ENCODE results near the gene ABLIM3. TPM values are rescaled to one million over a fixed set of nuclear protein-coding genes. Genes with fewer than 3 reads are reported as not detected.
A peak's percentile ranks its signal among the peaks of the same experiment; 100 is the strongest.

The ABLIM3 gene
- total RNA-seq, 1 donor from 2014 or later = 3.7 TPM

DNA sequence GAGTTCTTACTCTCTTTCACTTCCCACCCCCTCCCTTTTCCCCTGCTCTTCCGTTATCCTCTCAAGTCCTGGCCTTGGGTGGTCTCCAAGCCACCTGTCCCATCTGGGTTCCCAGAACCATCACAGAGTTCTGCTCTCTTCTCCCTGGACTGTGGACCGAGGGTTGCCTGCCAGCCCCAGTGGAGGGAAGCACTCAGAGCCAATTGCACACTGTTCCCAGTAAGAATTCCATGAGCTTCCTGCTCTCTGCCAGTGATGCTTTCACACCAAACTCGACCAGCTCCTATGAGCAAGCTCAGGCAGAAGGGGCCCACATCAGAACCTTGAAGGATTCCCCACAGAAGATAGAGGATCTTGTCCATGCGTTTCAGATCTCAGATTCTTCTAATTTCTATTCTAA is 110.3 kb downstream of the ABLIM3 start:
- H3K4me3 ChIP-seq (ENCODE audit: low read depth, low read length) = no peak overlapping the region
- peaks cover 2% of the 10 kb centered on the region for H3K36me3 ChIP-seq (ENCODE audit: control insufficient read depth, insufficient read depth, low read length)
- FAIRE-seq (no peak), DNase-seq (ENCODE audit: low read depth) (no peak)
- no peaks in the 10 kb centered on the region for H3K27me3 ChIP-seq (ENCODE audit: control insufficient read depth, insufficient read depth, low read length)
- TF ChIP-seq, protein P1, sequence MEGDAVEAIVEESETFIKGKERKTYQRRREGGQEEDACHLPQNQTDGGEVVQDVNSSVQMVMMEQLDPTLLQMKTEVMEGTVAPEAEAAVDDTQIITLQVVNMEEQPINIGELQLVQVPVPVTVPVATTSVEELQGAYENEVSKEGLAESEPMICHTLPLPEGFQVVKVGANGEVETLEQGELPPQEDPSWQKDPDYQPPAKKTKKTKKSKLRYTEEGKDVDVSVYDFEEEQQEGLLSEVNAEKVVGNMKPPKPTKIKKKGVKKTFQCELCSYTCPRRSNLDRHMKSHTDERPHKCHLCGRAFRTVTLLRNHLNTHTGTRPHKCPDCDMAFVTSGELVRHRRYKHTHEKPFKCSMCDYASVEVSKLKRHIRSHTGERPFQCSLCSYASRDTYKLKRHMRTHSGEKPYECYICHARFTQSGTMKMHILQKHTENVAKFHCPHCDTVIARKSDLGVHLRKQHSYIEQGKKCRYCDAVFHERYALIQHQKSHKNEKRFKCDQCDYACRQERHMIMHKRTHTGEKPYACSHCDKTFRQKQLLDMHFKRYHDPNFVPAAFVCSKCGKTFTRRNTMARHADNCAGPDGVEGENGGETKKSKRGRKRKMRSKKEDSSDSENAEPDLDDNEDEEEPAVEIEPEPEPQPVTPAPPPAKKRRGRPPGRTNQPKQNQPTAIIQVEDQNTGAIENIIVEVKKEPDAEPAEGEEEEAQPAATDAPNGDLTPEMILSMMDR (IDR thresholded peaks at IDR 0.05; ENCODE audit: insufficient read depth, low read length, severe bottlenecking) = no peak

DNA sequence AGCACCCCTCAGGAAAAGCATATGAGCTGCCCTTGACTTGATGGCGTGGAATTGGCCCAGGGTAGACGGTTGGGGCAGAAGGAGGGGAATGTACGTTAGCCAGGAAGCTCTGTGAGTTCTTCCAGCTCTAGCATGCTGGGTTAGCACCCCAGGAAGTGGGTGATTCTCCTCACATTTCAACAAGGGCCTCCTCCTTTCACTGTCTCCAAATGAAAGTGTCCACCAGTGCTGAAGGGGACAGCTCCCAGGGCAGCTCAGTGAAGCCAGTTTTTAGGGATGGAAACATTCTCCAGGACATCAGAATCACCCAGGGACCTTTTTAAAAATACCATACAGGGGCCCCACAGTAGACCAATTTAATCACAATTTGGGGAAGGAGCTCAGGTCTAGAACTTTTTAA is 113.2 kb downstream of the ABLIM3 start:
- TF ChIP-seq, protein P1 (IDR thresholded peaks at IDR 0.05; ENCODE audit: insufficient read depth, low read length, severe bottlenecking) = no peak
- FAIRE-seq (no peak), DNase-seq (ENCODE audit: low read depth) (no peak)
- H3K4me3 ChIP-seq (ENCODE audit: low read depth, low read length) = no peak overlapping the region
- no peaks in the 10 kb centered on the region for H3K27me3 ChIP-seq (ENCODE audit: control insufficient read depth, insufficient read depth, low read length)
- peaks cover 1% of the 10 kb centered on the region for H3K36me3 ChIP-seq (ENCODE audit: control insufficient read depth, insufficient read depth, low read length)

DNA sequence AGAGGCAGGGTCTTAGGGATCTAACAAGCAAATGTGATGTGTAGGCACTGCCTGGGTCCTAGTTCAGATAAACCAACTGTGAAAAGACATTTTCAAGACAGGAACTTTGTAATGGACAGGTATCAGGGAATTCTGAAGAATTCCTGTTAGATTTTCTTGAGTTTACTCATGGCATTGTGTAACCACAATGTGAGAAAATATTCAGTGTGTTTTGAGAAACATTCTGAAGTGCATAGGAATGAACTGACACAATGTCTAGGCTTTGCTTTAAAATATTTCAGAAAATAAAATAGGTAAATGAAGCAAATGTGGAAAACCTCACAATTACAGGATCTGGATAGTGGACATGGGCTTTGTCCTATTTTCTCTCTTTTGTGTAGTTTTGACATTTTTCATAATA is 115.2 kb downstream of the ABLIM3 start:
- no peaks in the 10 kb centered on the region for H3K27me3 ChIP-seq (ENCODE audit: control insufficient read depth, insufficient read depth, low read length)
- DNase-seq (ENCODE audit: low read depth) (peak; percentile 31), FAIRE-seq (no peak)
- H3K36me3 ChIP-seq (ENCODE audit: control insufficient read depth, insufficient read depth, low read length) = peaks cover 1% of the 10 kb centered on the region
- TF ChIP-seq, protein P1 (IDR thresholded peaks at IDR 0.05; ENCODE audit: insufficient read depth, low read length, severe bottlenecking) = no peak
- no peak overlapping the region for H3K4me3 ChIP-seq (ENCODE audit: low read depth, low read length)

DNA sequence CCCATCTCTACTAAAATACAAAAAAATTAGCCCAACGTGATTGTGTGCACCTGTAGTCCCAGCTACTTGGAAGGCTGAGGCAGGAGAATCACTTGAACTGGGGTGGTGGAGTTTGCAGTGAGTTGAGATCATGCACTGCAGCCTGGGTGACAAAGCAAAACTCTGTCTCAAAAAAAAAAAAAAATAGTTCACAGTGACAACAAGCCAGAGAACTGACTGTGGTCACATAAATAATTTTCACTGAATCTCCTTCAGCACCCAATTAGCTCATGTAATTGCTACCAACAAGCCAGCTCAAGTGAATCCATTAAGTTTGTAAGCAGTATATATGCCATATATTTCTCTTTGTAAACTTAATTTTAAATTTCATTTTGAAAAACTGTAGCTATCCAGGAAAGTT is 115.8 kb downstream of the ABLIM3 start:
- Histone ChIP-seq H3K27me3 (ENCODE audit: control insufficient read depth, insufficient read depth, low read length) (no peaks in the 10 kb centered on the region), H3K4me3 (ENCODE audit: low read depth, low read length) (no peak overlapping the region), H3K36me3 (ENCODE audit: control insufficient read depth, insufficient read depth, low read length) (peaks cover 1% of the 10 kb centered on the region)
- TF ChIP-seq, protein P1 (IDR thresholded peaks at IDR 0.05; ENCODE audit: insufficient read depth, low read length, severe bottlenecking) = no peak
- FAIRE-seq = no peak
- no peak for DNase-seq (ENCODE audit: low read depth)

DNA sequence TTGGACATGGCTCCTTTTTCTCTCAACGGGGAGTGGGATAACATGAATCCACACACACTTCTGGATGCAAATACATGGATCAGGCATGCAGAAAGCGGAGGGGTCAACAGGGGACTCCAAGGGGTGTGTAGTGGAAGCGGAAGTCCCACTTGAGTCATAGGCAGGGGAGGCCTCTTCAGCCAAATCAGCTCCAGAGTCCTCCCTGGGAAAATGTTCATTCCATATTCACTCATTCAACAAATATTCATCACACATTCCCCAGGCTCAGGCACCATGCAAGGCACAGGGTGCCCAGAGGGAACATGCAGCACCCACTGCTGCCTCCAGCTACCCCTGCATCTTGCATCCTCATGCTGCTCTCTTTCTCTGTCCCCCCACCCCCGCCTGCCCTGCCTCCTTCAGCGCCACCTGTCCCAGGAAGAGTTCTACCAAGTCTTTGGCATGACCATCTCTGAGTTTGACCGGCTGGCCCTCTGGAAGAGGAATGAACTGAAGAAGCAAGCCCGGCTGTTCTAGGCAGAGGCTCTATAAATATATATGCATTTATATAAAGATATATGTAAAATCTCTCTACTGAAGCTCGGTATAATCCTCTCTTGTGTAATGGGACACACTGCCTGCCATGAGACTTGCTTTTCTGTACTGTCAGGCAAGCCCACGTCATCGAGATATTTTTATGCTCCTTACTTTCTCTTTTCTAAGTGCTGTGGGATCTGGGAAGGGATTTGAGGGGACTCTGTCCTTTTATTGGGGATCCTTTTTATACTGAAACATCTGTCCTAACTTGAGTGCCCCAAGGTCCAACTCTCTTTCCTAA is 116.8 kb downstream of the ABLIM3 start:
- FAIRE-seq = peak; percentile 7
- no peaks in the 10 kb centered on the region for H3K27me3 ChIP-seq (ENCODE audit: control insufficient read depth, insufficient read depth, low read length)
- TF ChIP-seq, protein P1 (IDR thresholded peaks at IDR 0.05; ENCODE audit: insufficient read depth, low read length, severe bottlenecking) = no peak
- DNase-seq (ENCODE audit: low read depth) = peak; percentile 35
- H3K4me3 ChIP-seq (ENCODE audit: low read depth, low read length) = no peak overlapping the region
- H3K36me3 ChIP-seq (ENCODE audit: control insufficient read depth, insufficient read depth, low read length) = peaks cover 1% of the 10 kb centered on the region

DNA sequence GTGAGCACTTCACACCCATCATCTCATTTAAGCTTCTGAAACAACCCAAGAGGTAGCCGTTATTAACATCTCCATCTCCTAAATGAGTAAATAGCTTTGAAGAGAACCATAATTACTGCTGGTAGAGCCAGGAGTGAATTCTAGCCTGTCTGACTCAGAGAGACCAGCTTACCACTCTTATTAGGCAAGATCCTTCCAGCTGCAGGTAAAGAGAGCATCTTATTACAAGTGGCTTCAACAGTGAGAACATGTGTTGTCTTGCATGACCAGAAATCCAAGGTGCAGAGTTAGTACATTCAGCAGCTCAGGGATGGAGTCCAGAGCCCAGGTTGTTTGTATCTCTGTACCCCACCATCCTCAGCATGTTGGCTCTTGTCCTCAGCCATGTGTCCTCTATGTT is 119.5 kb downstream of the ABLIM3 start:
- H3K4me3 ChIP-seq (ENCODE audit: low read depth, low read length) = no peak overlapping the region
- no peaks in the 10 kb centered on the region for H3K36me3 ChIP-seq (ENCODE audit: control insufficient read depth, insufficient read depth, low read length)
- DNase-seq (ENCODE audit: low read depth) = peak; percentile 90
- peak; percentile 95 for FAIRE-seq
- H3K27me3 ChIP-seq (ENCODE audit: control insufficient read depth, insufficient read depth, low read length) = no peaks in the 10 kb centered on the region
- TF ChIP-seq, protein P1 (IDR thresholded peaks at IDR 0.05; ENCODE audit: insufficient read depth, low read length, severe bottlenecking) = no peak
